ENCODE data around the gene EDC4. TPM values are rescaled to one million over a fixed set of nuclear protein-coding genes. Genes with fewer than 3 reads are reported as not detected.

The EDC4 gene
- polyA plus RNA-seq, 2 of the 4 experiments (the other 2 are of a cell fraction): 21.0 to 54.9 TPM

- TF ChIP-seq BCL3 (IDR thresholded peaks at IDR 0.05) (peak; percentile 73), JUN (IDR thresholded peaks at IDR 0.05) (peak; percentile 72 to 96; a peak in 4 of 5 replicates), CHD4 (IDR thresholded peaks at IDR 0.05; ENCODE audit: borderline replicate concordance) (no peak), FOSL2 (IDR thresholded peaks at IDR 0.05) (no peak), FOSL2 (CRISPR knock-in tag; IDR thresholded peaks at IDR 0.05) (0 out of 2 replicates have a peak, but pooled peaks have one; percentile 6), GATA3 (IDR thresholded peaks at IDR 0.05; ENCODE audit: borderline replicate concordance) (peak; percentile 28; the same call in 1 of the 2 replicates), ESRRA (IDR thresholded peaks at IDR 0.05; ENCODE audit: borderline replicate concordance, low read length) (no peak)
Observed at GRCh38 chr16:67872631-67873434, at the start of gene EDC4 (continued).

- no peak for TF ChIP-seq FOSL2 (IDR thresholded peaks at IDR 0.05)
- TF ChIP-seq FOSL2 (CRISPR knock-in tag; IDR thresholded peaks at IDR 0.05): no peak
- TF ChIP-seq HES2 (IDR thresholded peaks at IDR 0.05): no peak
- TF ChIP-seq USF2 (IDR thresholded peaks at IDR 0.05): no peak
- no peak for TF ChIP-seq CHD2 (IDR thresholded peaks at IDR 0.05; ENCODE audit: low read length, partially characterized antibody)
- TF ChIP-seq MYC (IDR thresholded peaks at IDR 0.05; ENCODE audit: borderline replicate concordance, low read length): no peak
- TF ChIP-seq JUNB (IDR thresholded peaks at IDR 0.05): no peak
- no peak for TF ChIP-seq ATOH8 (CRISPR knock-in tag; IDR thresholded peaks at IDR 0.05; ENCODE audit: low read depth)
- no peak for TF ChIP-seq ZFP36 (IDR thresholded peaks at IDR 0.05; ENCODE audit: borderline replicate concordance, partially characterized antibody)
- ATAC-seq (no peak), FAIRE-seq (no peak), DNase-seq (ENCODE audit: low read depth in 1 of 2, low spot score in 1 of 2) (no peak)
- Histone ChIP-seq H3K4me2 (no peak overlapping the region), H3K9me3 (no peaks in the 10 kb centered on the region), H3K4me1 (no peaks in the 10 kb centered on the region), H3K27ac (no peak overlapping the region), H3K4me3 (no peak overlapping the region)
- 87% methylated on average over 8 of the region's 8 CpGs for WGBS (ENCODE audit: missing lambda C conversion rate)
- ChIA-PET POLR2A (no interaction called here), CTCF (interaction anchor here (0.9 to 15.0 kb wide), 2 partner anchors 8 to 103 kb away, joined by 3 to 187 read pairs; no protein-coding TSS in a partner anchor)
Observed at GRCh38 chr16:67825119-67825518, 47.7 kb upstream of the EDC4 start.

GRCh38 chr16:67825906-67826305 is 46.9 kb upstream of the EDC4 start:
- ChIA-PET POLR2A (no interaction called here), CTCF (interaction anchor here (0.9 to 15.0 kb wide), 3 partner anchors 9 to 102 kb away, joined by 3 to 187 read pairs (median 3); no protein-coding TSS in a partner anchor)
- WGBS (ENCODE audit: missing lambda C conversion rate): 94% methylated on average over 8 of the region's 14 CpGs

More at GRCh38 chr16:67825906-67826305, 46.9 kb upstream of the EDC4 start:
- H3K27ac ChIP-seq: no peak overlapping the region
- H3K9me3 ChIP-seq: no peaks in the 10 kb centered on the region
- TF ChIP-seq NFE2L2 (conservative IDR thresholded peaks at IDR 0.05; ENCODE audit: low read length): no peak
- TF ChIP-seq EP300 (IDR thresholded peaks at IDR 0.05): no peak
- TF ChIP-seq CHD2 (IDR thresholded peaks at IDR 0.05; ENCODE audit: low read length, partially characterized antibody): no peak
- TF ChIP-seq MAFK (IDR thresholded peaks at IDR 0.05; ENCODE audit: partially characterized antibody): no peak
- no peak for TF ChIP-seq POLR2AphosphoS2 (conservative IDR thresholded peaks at IDR 0.05; ENCODE audit: low read length)
- no peak for TF ChIP-seq HMGXB4 (CRISPR knock-in tag; IDR thresholded peaks at IDR 0.05; ENCODE audit: borderline replicate concordance)
- no peak for TF ChIP-seq JUN (IDR thresholded peaks at IDR 0.05)
- no peaks in the 10 kb centered on the region for H3K4me1 ChIP-seq
- no peak overlapping the region for H3K4me2 ChIP-seq
- ATAC-seq: no peak
- no peak overlapping the region for H3K4me3 ChIP-seq
- DNase-seq (ENCODE audit: low read depth in 1 of 2, low spot score in 1 of 2): no peak
- no peak for FAIRE-seq

Data from A549 (cell line).